A549 (cell line): ENCODE data around the gene SNAP23. TPM values are rescaled to one million over a fixed set of nuclear protein-coding genes. Genes with fewer than 3 reads are reported as not detected.

Experiments
- ATAC-seq, 2 experiments: fragments of 200-7000 bp in 1 of 2; fragments of >200 bp in 1 of 2; cut with Nextera tagmentation in 1 of 2; cut with Tn5 transposase in 1 of 2; 3 replicates each; pipeline versions ENCODE4 v1.8.0 to v1.9.1; 2018 to 2020; ENCODE audit warnings: mild to moderate bottlenecking in 1 of 2, moderate library complexity in 1 of 2
- CTCF ChIA-PET: fragments of 300-600 bp; sonication (Branson Sonifier 250); formaldehyde crosslinking; extraction: SDS; loops from one replicate; lab custom pipeline; 2021; ENCODE audit warnings: antibody characterized with exemption, inconsistent platforms; lab: Yijun Ruan, JAX
- POLR2A ChIA-PET: fragments of 350-600 bp; formaldehyde crosslinking; extraction: SDS; loops from one replicate; lab custom pipeline; 2021; ENCODE audit warnings: antibody characterized with exemption, inconsistent platforms; lab: Yijun Ruan, JAX
- DNase-seq, 2 experiments: peaks; one replicate each; pipeline versions ENCODE4 v3.0.0 to v3.0.0-alpha.2; 2011 to 2016; ENCODE audit warnings: low read depth in 1 of 2, low spot score in 1 of 2
- FAIRE-seq: peaks from 2 replicates; lab custom pipeline; 2011; peaks lifted over from hg19 to GRCh38; lab: Jason Lieb, UNC
- H3K27ac ChIP-seq, 2 experiments: fragments of >200 bp; sonication (Bioruptor Twin); formaldehyde crosslinking; 3 replicates each; pipeline ENCODE4 v1.5.1; 2016 to 2017
- H3K4me1 ChIP-seq: fragments of >200 bp; sonication (Bioruptor Twin); formaldehyde crosslinking; 3 replicates; pipeline ENCODE4 v1.6.1; 2016
- H3K4me2 ChIP-seq: fragments of >200 bp; sonication (Bioruptor Twin); formaldehyde crosslinking; 3 replicates; pipeline ENCODE4 v1.6.1; 2016
- H3K4me3 ChIP-seq: fragments of >200 bp; sonication (Bioruptor Twin); formaldehyde crosslinking; 3 replicates; pipeline ENCODE4 v1.5.1; 2016
- H3K9me3 ChIP-seq: fragments of >200 bp; sonication (Bioruptor Twin); formaldehyde crosslinking; 3 replicates; pipeline ENCODE4 v1.6.1; 2016
- BHLHE40 ChIP-seq: IDR thresholded peaks from 2 replicates; pipeline ENCODE4 v1.6.1; 2012; ENCODE audit warnings: low read depth, low read length, inconsistent platforms
- CEBPB ChIP-seq, 2 experiments: fragments of >200 bp in 1 of 2; sonication (Bioruptor Twin) in 1 of 2; formaldehyde crosslinking in 1 of 2; IDR thresholded peaks; 2 replicates each; pipeline ENCODE4 v1.6.1; 2012 to 2016
- CHD4 ChIP-seq: fragments of 200-600 bp; sonication (generic); IDR thresholded peaks from 2 replicates; pipeline ENCODE4 v1.6.1; 2016; ENCODE audit warnings: antibody characterized with exemption, mild to moderate bottlenecking, borderline replicate concordance
- EHF ChIP-seq: fragments of 250-450 bp; sonication (Bioruptor Pico); IDR thresholded peaks from 2 replicates; pipeline ENCODE4 v1.5.0; 2020; ENCODE audit warnings: mild to moderate bottlenecking
- ELK1 ChIP-seq: fragments of 150-350 bp; IDR thresholded peaks from 2 replicates; pipeline ENCODE4 v1.6.1; 2014; ENCODE audit warnings: low read depth, mild to moderate bottlenecking, low read length
- EP300 ChIP-seq, 2 experiments: fragments of >200 bp; sonication (Bioruptor Twin); formaldehyde crosslinking; IDR thresholded peaks; 2 replicates in 1 of 2; 3 replicates in 1 of 2; pipeline ENCODE4 v1.6.1; 2016 to 2017
- ESRRA ChIP-seq: fragments of 150-350 bp; IDR thresholded peaks from 2 replicates; pipeline ENCODE4 v1.6.1; 2014; ENCODE audit warnings: mild to moderate bottlenecking, low read length, borderline replicate concordance
- FOSB ChIP-seq: fragments of 250-450 bp; sonication (Bioruptor Pico); IDR thresholded peaks from 2 replicates; pipeline ENCODE4 v1.5.0; 2020; ENCODE audit warnings: mild to moderate bottlenecking, moderate library complexity
- GATA3 ChIP-seq: IDR thresholded peaks from 2 replicates; pipeline ENCODE4 v1.6.1; 2012; ENCODE audit warnings: borderline replicate concordance
- HMGXB4 ChIP-seq: fragments of 250-450 bp; sonication (Bioruptor Pico); IDR thresholded peaks from 2 replicates; pipeline ENCODE4 v1.5.0; 2021; ENCODE audit warnings: mild to moderate bottlenecking, moderate library complexity, borderline replicate concordance
- JUN ChIP-seq, 2 experiments: fragments of >200 bp; sonication (Bioruptor Twin); formaldehyde crosslinking; IDR thresholded peaks; 2 replicates in 1 of 2; 3 replicates in 1 of 2; pipeline ENCODE4 v1.6.1; 2016 to 2017
- KDM5A ChIP-seq: fragments of 200-600 bp; sonication (generic); IDR thresholded peaks from 2 replicates; pipeline ENCODE4 v1.6.1; 2016; ENCODE audit warnings: antibody characterized with exemption, mild to moderate bottlenecking
- MAFK ChIP-seq: fragments of 450-650 bp; IDR thresholded peaks from 2 replicates; pipeline ENCODE4 v1.6.1; 2014; ENCODE audit not compliant: partially characterized antibody
- MAX ChIP-seq: IDR thresholded peaks from 2 replicates; pipeline ENCODE4 v1.6.1; 2012
- MAZ ChIP-seq: fragments of 150-350 bp; IDR thresholded peaks from 2 replicates; pipeline ENCODE4 v1.6.1; 2014; ENCODE audit warnings: antibody characterized with exemption, low read depth, low read length, borderline replicate concordance
- MYC ChIP-seq: IDR thresholded peaks from 2 replicates; pipeline ENCODE4 v1.6.1; 2012; ENCODE audit warnings: mild to moderate bottlenecking, inconsistent platforms, low read length, improper control_type of control experiment, borderline replicate concordance
- NPAS2 ChIP-seq: fragments of 250-450 bp; sonication (Bioruptor Pico); IDR thresholded peaks from 2 replicates; pipeline ENCODE4 v1.8.0; 2022; ENCODE audit warnings: mild to moderate bottlenecking, moderate library complexity, borderline replicate concordance
- PHF8 ChIP-seq: fragments of 200-600 bp; sonication (generic); IDR thresholded peaks from 2 replicates; pipeline ENCODE4 v1.6.1; 2016; ENCODE audit warnings: low read depth, mild to moderate bottlenecking, antibody characterized with exemption, moderate library complexity, borderline replicate concordance
- POLR2A ChIP-seq: IDR thresholded peaks from 2 replicates; pipeline ENCODE4 v1.6.1; 2012; ENCODE audit warnings: mild to moderate bottlenecking, low read length
- POLR2AphosphoS2 ChIP-seq: conservative IDR thresholded peaks from 2 replicates; pipeline ENCODE4 v1.6.1; 2012; ENCODE audit warnings: low read length, improper control_type of control experiment, inconsistent platforms
- RAD21 ChIP-seq, 2 experiments: fragments of >200 bp in 1 of 2; sonication (Bioruptor Twin) in 1 of 2; formaldehyde crosslinking in 1 of 2; IDR thresholded peaks in 1 of 2; conservative IDR thresholded peaks in 1 of 2; 2 replicates in 1 of 2; 3 replicates in 1 of 2; pipeline ENCODE4 v1.6.1; 2012 to 2018; ENCODE audit warnings: inconsistent platforms in 1 of 2
- REST ChIP-seq: fragments of 200-600 bp; sonication (generic); IDR thresholded peaks from 2 replicates; pipeline ENCODE4 v1.6.1; 2016; ENCODE audit warnings: antibody characterized with exemption, mild to moderate bottlenecking, moderate library complexity
- TFCP2L1 ChIP-seq: fragments of 250-450 bp; sonication (Bioruptor Pico); IDR thresholded peaks from 2 replicates; pipeline ENCODE4 v1.5.0; 2021; ENCODE audit warnings: mild to moderate bottlenecking
- TP53 ChIP-seq: fragments of 250-450 bp; sonication (Bioruptor Pico); IDR thresholded peaks from 2 replicates; pipeline ENCODE4 v1.5.0; 2021; ENCODE audit warnings: mild to moderate bottlenecking, moderate library complexity
- USF2 ChIP-seq: fragments of 450-650 bp; IDR thresholded peaks from 2 replicates; pipeline ENCODE4 v1.6.1; 2014; ENCODE audit warnings: antibody characterized with exemption
- ZC3H11A ChIP-seq: fragments of 450-650 bp; IDR thresholded peaks from 2 replicates; pipeline ENCODE4 v1.6.1; 2014; ENCODE audit warnings: antibody characterized with exemption, mild to moderate bottlenecking
- ZFP36 ChIP-seq: fragments of 450-650 bp; IDR thresholded peaks from 2 replicates; pipeline ENCODE4 v1.6.1; 2014; ENCODE audit warnings: borderline replicate concordance; ENCODE audit not compliant: partially characterized antibody
- ZNF302 ChIP-seq: fragments of 250-450 bp; sonication (Bioruptor Pico); IDR thresholded peaks from 2 replicates; pipeline ENCODE4 v1.9.0; 2021; ENCODE audit warnings: inconsistent platforms, mild to moderate bottlenecking, moderate library complexity
- ZSCAN20 ChIP-seq: fragments of 250-450 bp; sonication (Bioruptor Pico); IDR thresholded peaks from 2 replicates; pipeline ENCODE4 v1.8.0; 2022; ENCODE audit warnings: mild to moderate bottlenecking, moderate library complexity
- WGBS: methylation state at CpG from one replicate; pipeline ENCODE4 v1.1.6; 2017; ENCODE audit errors: missing lambda C conversion rate; 5-methylcytosine and 5-hydroxymethylcytosine counted together
- polyA plus RNA-seq, 4 experiments: library from polyadenylated mRNA; depleted of rRNA in 3 of 4; stranded (reverse); fragments of >200 nt; fragmentation: RNase III in 1 of 4; extraction: RNeasy Plus Mini Kit Qiagen cat#74134 plus additional on column Dnase treatment in 1 of 4; gene quantifications; 2 replicates in 3 of 4; 3 replicates in 1 of 4; pipeline ENCODE4 v1.2.3, GENCODE V29; 2011 to 2017

SNAP23 gene
- polyA plus RNA-seq, 2 of the 4 experiments (the other 2 are of a cell fraction), result 33.6 to 51.2 TPM

- CTCF ChIA-PET, result no interaction called here
- ATAC-seq, result no peak
Measured at GRCh38 chr15:42558739-42559138, 63.3 kb downstream of the SNAP23 start.

GRCh38 chr15:42575188-42576039 is 80.0 kb downstream of the SNAP23 start, which contains the start of gene STARD9:
Gene STARD9, plus strand, starts transcription at chr15:42575606. Its CDS starts 110 bp downstream, at chr15:42575716.
- Histone ChIP-seq H3K4me1 (peaks cover 10% of the 10 kb centered on the region; the same call in 1 of the 3 replicates), H3K9me3 (no peaks in the 10 kb centered on the region), H3K4me2 (peak within 1 kb of the TSS; percentile 85), H3K4me3 (peak within 1 kb of the TSS; percentile 65), H3K27ac (peak within 1 kb of the TSS; percentile 73 to 96)
- 0% methylated on average over 8 of the region's 95 CpGs for WGBS
- peak; percentile 81 to 96 for DNase-seq
- ChIA-PET POLR2A (interaction anchor here (0.6 to 1.2 kb wide), 8 partner anchors 12 to 302 kb away, joined by 3 to 7 read pairs (median 4); partner anchors contain the start of genes GANC, HAUS2, LRRC57 and SNAP23), CTCF (no interaction called here)
- peak; percentile 96 to 98 for ATAC-seq
- no peak for FAIRE-seq
- no peak for TF ChIP-seq MYC
- no peak for TF ChIP-seq ZSCAN20
- peak; percentile 30; the same call in 1 of the 2 replicates for TF ChIP-seq PHF8
- peak; percentile 96 for TF ChIP-seq MAX
- no peak for TF ChIP-seq TP53 (CRISPR knock-in tag)
- TF ChIP-seq GATA3, result no peak
- TF ChIP-seq POLR2A, result no peak; the same call in 1 of the 2 replicates
- TF ChIP-seq ZC3H11A, result no peak
- TF ChIP-seq MAFK, result no peak
- TF ChIP-seq ZNF302 (CRISPR knock-in tag), result no peak
- TF ChIP-seq CHD4, result no peak
- TF ChIP-seq MAZ, result 0 out of 2 replicates have a peak, but pooled peaks have one; percentile 42
- TF ChIP-seq EP300 (IDR thresholded peaks at IDR 0.05), result no peak
- no peak for TF ChIP-seq TFCP2L1
- TF ChIP-seq KDM5A, result no peak
- TF ChIP-seq HMGXB4, result no peak
- no peak for TF ChIP-seq REST
- TF ChIP-seq NPAS2 (CRISPR knock-in tag), result no peak

More at GRCh38 chr15:42558739-42559138, 63.3 kb downstream of the SNAP23 start:
- 97% methylated on average over 3 of the region's 3 CpGs for WGBS
- H3K9me3 ChIP-seq, result no peaks in the 10 kb centered on the region
- no peak for FAIRE-seq
- TF ChIP-seq TP53 (CRISPR knock-in tag) (no peak), EHF (CRISPR knock-in tag) (no peak), FOSB (CRISPR knock-in tag) (no peak), JUN (IDR thresholded peaks at IDR 0.05) (no peak), ZFP36 (no peak), ESRRA (no peak), CEBPB (IDR thresholded peaks at IDR 0.05) (no peak), POLR2AphosphoS2 (no peak), ELK1 (no peak), USF2 (no peak), KDM5A (no peak), BHLHE40 (no peak), RAD21 (conservative IDR thresholded peaks at IDR 0.05 in 1 of 2, IDR thresholded peaks at IDR 0.05 in 1 of 2) (no peak), MYC (no peak)
- TF ChIP-seq, all 56 proteins: peak for 0
- Histone ChIP-seq H3K4me2 (no peak overlapping the region), H3K4me1 (no peaks in the 10 kb centered on the region), H3K27ac (no peak overlapping the region), H3K4me3 (no peak overlapping the region)
- POLR2A ChIA-PET, result no interaction called here
- no peak for DNase-seq
